B cell (primary cell): ENCODE data around the gene ERVH48-1. TPM values are rescaled to one million over a fixed set of nuclear protein-coding genes. Genes with fewer than 3 reads are reported as not detected.
"Not testable (repeated sequence)": the region's sequence is repeated elsewhere in the genome, so short reads cannot be mapped to it uniquely, and the experiment has no call there.

ENCODE experiments used
- ATAC-seq: fragments of 200-7000 bp; cut with Tn5 transposase; one replicate; pipeline ENCODE4 v1.10.0; 2021; ENCODE audit warnings: low read depth, mild to moderate bottlenecking, moderate number of reproducible peaks, moderate library complexity
- CTCF ChIA-PET: fragments of 350-600 bp; sonication (Branson Sonifier 250); formaldehyde crosslinking; loops from one replicate; lab custom pipeline; 2021; ENCODE audit warnings: antibody characterized with exemption, inconsistent platforms; lab: Charles Lee
- POLR2A ChIA-PET: fragments of 350-600 bp; sonication (Branson Sonifier 250); formaldehyde crosslinking; loops from one replicate; lab custom pipeline; 2021; ENCODE audit warnings: antibody characterized with exemption; lab: Charles Lee
- DNase-seq: peaks from one replicate; pipeline ENCODE4 v3.0.0; 2013
- H2AFZ ChIP-seq: 2 replicates; pipeline ENCODE4 v1.6.1; 2012; ENCODE audit warnings: mild to moderate bottlenecking, low read depth, low read length; ENCODE audit not compliant: insufficient read depth, poor library complexity, severe bottlenecking
- H3K27ac ChIP-seq, 2 donors: 1 replicate in 1 of 2; 2 replicates in 1 of 2; pipeline ENCODE4 v1.5.1; 2012 to 2013; ENCODE audit warnings: low read length in 2 of 2, mild to moderate bottlenecking in 2 of 2, moderate library complexity in 1 of 2
- H3K27me3 ChIP-seq, 4 experiments: fragments of 200-600 bp in 1 of 4; sonication (generic) in 1 of 4; replicated peaks in 1 of 4; 1 replicate in 2 of 4; 2 replicates in 2 of 4; pipeline versions ENCODE4 v1.6.1 to v1.7.0; 2013 to 2016; ENCODE audit warnings: low read length in 3 of 4, mild to moderate bottlenecking in 2 of 4, mixed read lengths in 1 of 4, moderate library complexity in 1 of 4; ENCODE audit not compliant: insufficient read depth in 4 of 4, control insufficient read depth in 3 of 4; ENCODE audit errors: control extremely low read depth in 1 of 4
- H3K36me3 ChIP-seq, 2 experiments: replicated peaks in 1 of 2; 1 replicate in 1 of 2; 2 replicates in 1 of 2; pipeline versions ENCODE4 v1.6.1 to v1.7.1; 2013; ENCODE audit warnings: low read length in 1 of 2; ENCODE audit not compliant: insufficient read depth in 2 of 2, control insufficient read depth in 1 of 2; ENCODE audit errors: control extremely low read depth in 1 of 2, extremely low read depth in 1 of 2
- H3K4me1 ChIP-seq, 2 donors: fragments of 200-600 bp in 1 of 2; sonication (generic) in 1 of 2; 1 replicate in 1 of 2; 2 replicates in 1 of 2; pipeline versions ENCODE4 v1.5.1 to v1.6.1; 2013 to 2017; ENCODE audit warnings: low read length in 2 of 2; ENCODE audit not compliant: control insufficient read depth in 2 of 2, insufficient read depth in 2 of 2
- H3K4me2 ChIP-seq: replicated peaks from 2 replicates; pipeline ENCODE3; 2012; ENCODE audit warnings: mild to moderate bottlenecking, low read depth, low read length; ENCODE audit not compliant: poor library complexity, severe bottlenecking
- H3K4me3 ChIP-seq, 5 experiments: fragments of 200-600 bp in 1 of 5; sonication (generic) in 1 of 5; 1 replicate in 3 of 5; 2 replicates in 2 of 5; pipeline versions ENCODE4 v1.5.1 to v1.7.0; 2011 to 2016; ENCODE audit warnings: low read length in 4 of 5, mild to moderate bottlenecking in 4 of 5, low read depth in 2 of 5, control low read depth in 1 of 5, moderate library complexity in 1 of 5; ENCODE audit not compliant: insufficient read depth in 1 of 5; ENCODE audit errors: control extremely low read depth in 1 of 5, extremely low read depth in 1 of 5
- H3K79me2 ChIP-seq: fragments of 200-600 bp; sonication (generic); one replicate; pipeline ENCODE4 v1.6.0; 2016; ENCODE audit warnings: low read length; ENCODE audit not compliant: control insufficient read depth, insufficient read depth
- H3K9ac ChIP-seq: fragments of 200-600 bp; sonication (generic); 2 replicates; pipeline ENCODE4 v1.6.1; 2017; ENCODE audit warnings: mild to moderate bottlenecking, low read length, moderate library complexity
- H3K9me3 ChIP-seq, 3 donors: one replicate each; pipeline versions ENCODE4 v1.6.1 to v1.7.1; 2013; ENCODE audit warnings: low read length in 2 of 3; ENCODE audit not compliant: control insufficient read depth in 2 of 3, insufficient read depth in 1 of 3; ENCODE audit errors: control extremely low read depth in 1 of 3
- H4K20me1 ChIP-seq: 2 replicates; pipeline ENCODE4 v1.6.0; 2012; ENCODE audit warnings: mild to moderate bottlenecking, low read length; ENCODE audit not compliant: insufficient read depth, control insufficient read depth, poor library complexity, severe bottlenecking
- H3K27ac Mint-ChIP-seq: one replicate; pipeline ENCODE4 v1.8.0; 2021; ENCODE audit warnings: mixed read lengths
- H3K27me3 Mint-ChIP-seq: one replicate; pipeline ENCODE4 v1.8.0; 2021; ENCODE audit warnings: mixed read lengths
- H3K4me1 Mint-ChIP-seq: one replicate; pipeline ENCODE4 v1.8.0; 2021; ENCODE audit warnings: mixed read lengths
- H3K4me3 Mint-ChIP-seq: one replicate; pipeline ENCODE4 v1.8.0; 2021; ENCODE audit warnings: mixed read lengths
- H3K9me3 Mint-ChIP-seq: one replicate; pipeline ENCODE4 v1.8.0; 2022; ENCODE audit warnings: mixed read lengths; ENCODE audit not compliant: insufficient read depth
- CTCF ChIP-seq: fragments of 200-600 bp; IDR thresholded peaks from one replicate; pipeline ENCODE4 v1.8.0; 2022; ENCODE audit warnings: antibody characterized with exemption, mild to moderate bottlenecking
- EZH2 ChIP-seq: IDR thresholded peaks from 2 replicates; pipeline ENCODE4 v1.6.1; 2012; ENCODE audit warnings: borderline replicate concordance, low read depth, mild to moderate bottlenecking, moderate library complexity, low read length; ENCODE audit not compliant: insufficient read depth, poor library complexity, severe bottlenecking
- WGBS: methylation state at CpG from one replicate; pipeline ENCODE4 v1.1.5; 2013; ENCODE audit warnings: missing lambda C conversion rate; ENCODE audit not compliant: insufficient coverage; 5-methylcytosine and 5-hydroxymethylcytosine counted together
- intact Hi-C: fragments of 100-400 bp; cut with micrococcal nuclease; formaldehyde crosslinking; loops from one replicate; pipeline ENCODE4 v1.10.0; 2022
- polyA plus RNA-seq: library from polyadenylated mRNA; depleted of rRNA; stranded (reverse); fragments of >200 nt; gene quantifications from 2 replicates; pipeline ENCODE4 v1.2.3, GENCODE V29; 2012
- total RNA-seq, 2 donors: library from RNA; stranded (reverse); fragments of 120-200 nt in 1 of 2; gene quantifications; 1 replicate in 1 of 2; 2 replicates in 1 of 2; pipeline versions ENCODE4 v1.2.3 to v1.2.4, GENCODE V29; 2013 to 2022

ERVH48-1 gene
- total and polyA plus RNA-seq, 2 donors (not counting 1 experiment from before 2014, with no cell fraction given), result not detected

- no peaks in the 10 kb centered on the region for H3K79me2 ChIP-seq
- intact Hi-C loops, result no loop called here
- H3K36me3 ChIP-seq, result no peaks in the 10 kb centered on the region
- CTCF ChIA-PET, result no interaction called here
- H2AFZ ChIP-seq, result no peak overlapping the region
- DNase-seq (no peak), ATAC-seq (peak; percentile 73)
- no peak overlapping the region for H3K4me3 Mint-ChIP-seq
- no peaks in the 10 kb centered on the region for H3K4me1 ChIP-seq
- TF ChIP-seq EZH2 (no peak), CTCF (no peak)
- H3K27ac Mint-ChIP-seq, result no peak overlapping the region
- H3K27me3 ChIP-seq, result no peaks in the 10 kb centered on the region
- POLR2A ChIA-PET, result no interaction called here
- no peak overlapping the region for H3K4me3 ChIP-seq
- H3K27ac ChIP-seq, result no peak overlapping the region
- no peaks in the 10 kb centered on the region for H3K9me3 Mint-ChIP-seq
- no peaks in the 10 kb centered on the region for H3K4me1 Mint-ChIP-seq
- H3K9me3 ChIP-seq, result no peaks in the 10 kb centered on the region
- H3K9ac ChIP-seq, result no peak overlapping the region
- H3K27me3 Mint-ChIP-seq, result no peaks in the 10 kb centered on the region
- no peak overlapping the region for H3K4me2 ChIP-seq
- no peaks in the 10 kb centered on the region for H4K20me1 ChIP-seq
- WGBS, result 93% methylated on average over 5 of the region's 13 CpGs
Measured at GRCh38 chr21:42956824-42957630, 31.6 kb upstream of the ERVH48-1 start.

- H3K27ac ChIP-seq, H3K27ac Mint-ChIP-seq, DNase-seq, H3K9ac ChIP-seq, H3K4me1 ChIP-seq, H4K20me1 ChIP-seq, ATAC-seq, H3K27me3 ChIP-seq, H3K4me3 ChIP-seq, H3K4me2 ChIP-seq, H3K27me3 Mint-ChIP-seq, intact Hi-C loops, H3K4me1 Mint-ChIP-seq, H3K9me3 Mint-ChIP-seq, POLR2A ChIA-PET, H3K9me3 ChIP-seq, H3K79me2 ChIP-seq, H3K36me3 ChIP-seq, H3K4me3 Mint-ChIP-seq, H2AFZ ChIP-seq, CTCF ChIA-PET: not testable (repeated sequence)
- no CpG with 5 or more reads among the region's 9 CpGs for WGBS
Measured at GRCh38 chr21:42951193-42951592, 25.8 kb upstream of the ERVH48-1 start.

GRCh38 chr21:42949094-42949755 lies 23.8 kb upstream of the ERVH48-1 start:
- H2AFZ ChIP-seq, POLR2A ChIA-PET, H3K9me3 ChIP-seq, H3K27me3 ChIP-seq, H3K9me3 Mint-ChIP-seq, CTCF ChIA-PET, H3K27me3 Mint-ChIP-seq, H3K4me1 ChIP-seq, H3K27ac Mint-ChIP-seq, H4K20me1 ChIP-seq, DNase-seq, H3K4me3 Mint-ChIP-seq, H3K4me1 Mint-ChIP-seq, ATAC-seq, H3K4me2 ChIP-seq, H3K27ac ChIP-seq, H3K36me3 ChIP-seq, intact Hi-C loops, H3K4me3 ChIP-seq, H3K79me2 ChIP-seq, H3K9ac ChIP-seq: not testable (repeated sequence)
- 94% methylated on average over 10 of the region's 13 CpGs for WGBS
